BE2C (cell line): Measurements from ENCODE around the gene PODXL.

Source experiments
- DNase-seq: peaks from one replicate; pipeline ENCODE4 v3.0.0-alpha.2; 2020
- H3K27me3 ChIP-seq: fragments of 250-450 bp; sonication (Bioruptor Pico); 2 replicates; pipeline ENCODE4 v1.5.1; 2020; ENCODE audit warnings: mild to moderate bottlenecking
- H3K36me3 ChIP-seq: fragments of 250-450 bp; sonication (Bioruptor Pico); 2 replicates; pipeline ENCODE4 v1.5.1; 2020; ENCODE audit warnings: mild to moderate bottlenecking
- H3K4me1 ChIP-seq: fragments of 250-450 bp; sonication (Bioruptor Pico); 2 replicates; pipeline ENCODE4 v1.5.1; 2020
- H3K4me3 ChIP-seq: 2 replicates; pipeline ENCODE4 v1.5.1; 2011; ENCODE audit warnings: low read depth, low read length
- H3K9me3 ChIP-seq: fragments of 250-450 bp; sonication (Bioruptor Pico); 2 replicates; pipeline ENCODE4 v1.5.1; 2020
- CTCF ChIP-seq: IDR thresholded peaks from 2 replicates; pipeline ENCODE4 v1.5.1; 2012; ENCODE audit warnings: mild to moderate bottlenecking, low read depth, low read length

PODXL gene

GRCh38 chr7:131574741-131575140 is 18.3 kb upstream of the PODXL start:
- Histone ChIP-seq H3K9me3 (no peaks in the 10 kb centered on the region), H3K27me3 (no peaks in the 10 kb centered on the region), H3K4me3 (no peak overlapping the region), H3K36me3 (no peaks in the 10 kb centered on the region), H3K4me1 (no peaks in the 10 kb centered on the region)
- DNase-seq = no peak
- TF ChIP-seq CTCF = no peak

- no peak for TF ChIP-seq CTCF
- Histone ChIP-seq H3K27me3 (no peaks in the 10 kb centered on the region), H3K36me3 (no peaks in the 10 kb centered on the region), H3K9me3 (no peaks in the 10 kb centered on the region), H3K4me3 (no peak overlapping the region), H3K4me1 (no peaks in the 10 kb centered on the region)
- DNase-seq = no peak
These were observed 14.0 kb upstream of the PODXL start for GRCh38 chr7:131570401-131570800.

GRCh38 chr7:131568970-131569369 is 12.5 kb upstream of the PODXL start:
- H3K36me3 ChIP-seq = no peaks in the 10 kb centered on the region
- TF ChIP-seq CTCF = no peak
- DNase-seq = no peak
- H3K9me3 ChIP-seq = no peaks in the 10 kb centered on the region
- H3K27me3 ChIP-seq = no peaks in the 10 kb centered on the region
- H3K4me1 ChIP-seq = no peaks in the 10 kb centered on the region
- no peak overlapping the region for H3K4me3 ChIP-seq

GRCh38 chr7:131568510-131568909 is 12.1 kb upstream of the PODXL start:
- Histone ChIP-seq H3K4me1 (no peaks in the 10 kb centered on the region), H3K27me3 (no peaks in the 10 kb centered on the region), H3K4me3 (no peak overlapping the region), H3K9me3 (no peaks in the 10 kb centered on the region), H3K36me3 (no peaks in the 10 kb centered on the region)
- no peak for TF ChIP-seq CTCF
- DNase-seq = no peak

GRCh38 chr7:131564640-131565039 is 8.2 kb upstream of the PODXL start:
- peaks cover 2% of the 10 kb centered on the region; the same call in 1 of the 2 replicates for H3K27me3 ChIP-seq

GRCh38 chr7:131563918-131564317 is 7.5 kb upstream of the PODXL start:
- Histone ChIP-seq H3K36me3 (no peaks in the 10 kb centered on the region), H3K9me3 (no peaks in the 10 kb centered on the region), H3K27me3 (peaks cover 2% of the 10 kb centered on the region; the same call in 1 of the 2 replicates), H3K4me3 (no peak overlapping the region), H3K4me1 (no peaks in the 10 kb centered on the region)
- no peak for DNase-seq
- no peak for TF ChIP-seq CTCF

More at GRCh38 chr7:131564640-131565039, 8.2 kb upstream of the PODXL start:
- Histone ChIP-seq H3K4me1 (no peaks in the 10 kb centered on the region), H3K9me3 (no peaks in the 10 kb centered on the region), H3K4me3 (no peak overlapping the region), H3K36me3 (no peaks in the 10 kb centered on the region)
- no peak for DNase-seq
- TF ChIP-seq CTCF = no peak
